ENCODE measurements around the gene EXT2. TPM values are rescaled to one million over a fixed set of nuclear protein-coding genes. Genes with fewer than 3 reads are reported as not detected.

The EXT2 gene
- total and polyA plus RNA-seq, 4 donors, result 18.0 to 95.3 (median 45.9) TPM

GRCh38 chr11:44244639-44245310 lies 149.3 kb downstream of the EXT2 start:
- Histone ChIP-seq H3K9me3 (ENCODE audit: control insufficient read depth in 4 of 4, insufficient read depth in 3 of 4, low read length in 3 of 4) (no peaks in the 10 kb centered on the region), H3K36me3 (ENCODE audit: control insufficient read depth in 4 of 4, insufficient read depth in 4 of 4, low read length in 4 of 4) (peaks cover 0 to 6% (median 5%) of the 10 kb centered on the region in 4 donors), H3K4me3 (no peak overlapping the region), H3K27me3 (ENCODE audit: control insufficient read depth in 3 of 3, insufficient read depth in 3 of 3, low read length in 2 of 3) (no peaks in the 10 kb centered on the region), H3K9ac (ENCODE audit: insufficient read depth in 1 of 2, low read length in 2 of 2) (no peak overlapping the region), H3K4me1 (ENCODE audit: control insufficient read depth in 5 of 5, insufficient read depth in 5 of 5, low read length in 5 of 5) (peaks cover 7 to 41% (median 25%) of the 10 kb centered on the region in 5 donors), H3K27ac (ENCODE audit: low read depth in 1 of 2, low read length in 1 of 2) (no peak overlapping the region)
- TF ChIP-seq, protein P1, sequence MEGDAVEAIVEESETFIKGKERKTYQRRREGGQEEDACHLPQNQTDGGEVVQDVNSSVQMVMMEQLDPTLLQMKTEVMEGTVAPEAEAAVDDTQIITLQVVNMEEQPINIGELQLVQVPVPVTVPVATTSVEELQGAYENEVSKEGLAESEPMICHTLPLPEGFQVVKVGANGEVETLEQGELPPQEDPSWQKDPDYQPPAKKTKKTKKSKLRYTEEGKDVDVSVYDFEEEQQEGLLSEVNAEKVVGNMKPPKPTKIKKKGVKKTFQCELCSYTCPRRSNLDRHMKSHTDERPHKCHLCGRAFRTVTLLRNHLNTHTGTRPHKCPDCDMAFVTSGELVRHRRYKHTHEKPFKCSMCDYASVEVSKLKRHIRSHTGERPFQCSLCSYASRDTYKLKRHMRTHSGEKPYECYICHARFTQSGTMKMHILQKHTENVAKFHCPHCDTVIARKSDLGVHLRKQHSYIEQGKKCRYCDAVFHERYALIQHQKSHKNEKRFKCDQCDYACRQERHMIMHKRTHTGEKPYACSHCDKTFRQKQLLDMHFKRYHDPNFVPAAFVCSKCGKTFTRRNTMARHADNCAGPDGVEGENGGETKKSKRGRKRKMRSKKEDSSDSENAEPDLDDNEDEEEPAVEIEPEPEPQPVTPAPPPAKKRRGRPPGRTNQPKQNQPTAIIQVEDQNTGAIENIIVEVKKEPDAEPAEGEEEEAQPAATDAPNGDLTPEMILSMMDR (IDR thresholded peaks at IDR 0.05; ENCODE audit: control extremely low read depth, extremely low read depth), result no peak
- ATAC-seq (ENCODE audit: insufficient read depth, low FRiP score) (no peak), DNase-seq (no peak)
- 93 to 96% methylated on average over 8 of the region's 8 CpGs for WGBS, 2 donors

DNA sequence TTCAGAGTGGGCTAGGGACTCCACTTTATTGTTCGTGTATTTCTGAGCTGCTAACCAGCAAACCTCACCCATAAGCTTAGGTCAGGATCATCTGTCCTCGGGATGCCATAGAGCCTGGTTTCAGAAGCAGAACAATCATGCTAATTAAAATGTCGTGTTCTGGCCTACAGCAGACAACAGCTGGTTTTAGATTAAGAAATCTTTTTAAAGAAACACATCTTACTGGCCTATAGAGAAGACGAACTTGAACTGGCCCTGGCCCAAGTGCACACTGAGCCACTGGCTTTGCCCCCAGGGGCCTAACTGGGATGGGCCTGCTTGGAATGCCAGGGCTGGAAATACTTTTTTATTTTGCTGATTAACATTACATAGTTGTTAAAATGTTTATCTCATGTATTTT lies 151.2 kb downstream of the EXT2 start:
- no peak overlapping the region for H3K4me3 ChIP-seq
- TF ChIP-seq, protein P1 (IDR thresholded peaks at IDR 0.05; ENCODE audit: control extremely low read depth, extremely low read depth), result no peak
- ATAC-seq (ENCODE audit: insufficient read depth, low FRiP score) (no peak), DNase-seq (peak; percentile 71 to 75 (median 73))
- no peaks in the 10 kb centered on the region for H3K27me3 ChIP-seq (ENCODE audit: control insufficient read depth in 3 of 3, insufficient read depth in 3 of 3, low read length in 2 of 3)
- WGBS, 2 donors, result 75 to 79% methylated on average over 4 of the region's 4 CpGs
- H3K9me3 ChIP-seq (ENCODE audit: control insufficient read depth in 4 of 4, insufficient read depth in 3 of 4, low read length in 3 of 4), result no peaks in the 10 kb centered on the region
- no peak overlapping the region for H3K9ac ChIP-seq (ENCODE audit: insufficient read depth in 1 of 2, low read length in 2 of 2)
- no peak overlapping the region for H3K27ac ChIP-seq (ENCODE audit: low read depth in 1 of 2, low read length in 1 of 2)
- peaks cover 0 to 6% (median 5%) of the 10 kb centered on the region in 4 donors for H3K36me3 ChIP-seq (ENCODE audit: control insufficient read depth in 4 of 4, insufficient read depth in 4 of 4, low read length in 4 of 4)
- H3K4me1 ChIP-seq (ENCODE audit: control insufficient read depth in 5 of 5, insufficient read depth in 5 of 5, low read length in 5 of 5), result peaks cover 7 to 41% (median 25%) of the 10 kb centered on the region in 5 donors

- DNase-seq, result no peak
- H3K4me3 ChIP-seq, result no peak overlapping the region
- no peak for ATAC-seq (ENCODE audit: insufficient read depth, low FRiP score)
- H3K27me3 ChIP-seq (ENCODE audit: control insufficient read depth in 3 of 3, insufficient read depth in 3 of 3, low read length in 2 of 3), result no peaks in the 10 kb centered on the region
- peaks cover 0 to 6% (median 5%) of the 10 kb centered on the region in 4 donors for H3K36me3 ChIP-seq (ENCODE audit: control insufficient read depth in 4 of 4, insufficient read depth in 4 of 4, low read length in 4 of 4)
- WGBS, 2 donors, result 78 to 85% methylated on average over 6 of the region's 6 CpGs
- no peak overlapping the region for H3K9ac ChIP-seq (ENCODE audit: insufficient read depth in 1 of 2, low read length in 2 of 2)
- H3K27ac ChIP-seq (ENCODE audit: low read depth in 1 of 2, low read length in 1 of 2), result no peak overlapping the region
- TF ChIP-seq, protein P1 (IDR thresholded peaks at IDR 0.05; ENCODE audit: control extremely low read depth, extremely low read depth), result no peak
- peaks cover 0 to under 1% (median 0%) of the 10 kb centered on the region in 4 donors for H3K9me3 ChIP-seq (ENCODE audit: control insufficient read depth in 4 of 4, insufficient read depth in 3 of 4, low read length in 3 of 4)
- peaks cover 7 to 39% (median 21%) of the 10 kb centered on the region in 5 donors for H3K4me1 ChIP-seq (ENCODE audit: control insufficient read depth in 5 of 5, insufficient read depth in 5 of 5, low read length in 5 of 5)
These were observed 152.0 kb downstream of the EXT2 start for GRCh38 chr11:44247508-44247907.
